DND-41 (cell line): Measurements from ENCODE around the gene TMEM209.

Experiments used
- ATAC-seq: fragments of 200-7000 bp; cut with Tn5 transposase; 3 replicates; pipeline ENCODE4 v1.9.1; 2021; ENCODE audit warnings: low read depth; ENCODE audit not compliant: insufficient read depth
- DNase-seq: peaks from one replicate; pipeline ENCODE4 v3.0.0-alpha.2; 2020
- H2AFZ ChIP-seq: 2 replicates; pipeline ENCODE4 v1.6.0; 2012; ENCODE audit warnings: low read depth, low read length
- H3K27ac ChIP-seq: 2 replicates; pipeline ENCODE4 v1.5.1; 2012; ENCODE audit warnings: low read length, inconsistent platforms
- H3K27me3 ChIP-seq: fragments of 200-600 bp; sonication (generic); 2 replicates; pipeline ENCODE4 v1.6.0; 2012; ENCODE audit warnings: low read length, mild to moderate bottlenecking, inconsistent platforms; ENCODE audit not compliant: insufficient read depth, poor library complexity
- H3K36me3 ChIP-seq: 2 replicates; pipeline ENCODE4 v1.5.1; 2012; ENCODE audit warnings: low read length, inconsistent platforms; ENCODE audit not compliant: insufficient read depth
- H3K4me1 ChIP-seq: 2 replicates; pipeline ENCODE4 v1.5.1; 2012; ENCODE audit warnings: mild to moderate bottlenecking, low read length; ENCODE audit not compliant: insufficient read depth
- H3K4me2 ChIP-seq: 2 replicates; pipeline ENCODE4 v1.6.0; 2012; ENCODE audit warnings: mild to moderate bottlenecking, moderate library complexity, low read length, inconsistent platforms; ENCODE audit not compliant: insufficient read depth
- H3K4me3 ChIP-seq, 2 experiments: fragments of 200-600 bp in 1 of 2; shearing (Covaris generic) in 1 of 2; 2 replicates each; pipeline ENCODE4 v1.5.1; 2012 to 2016; ENCODE audit warnings: inconsistent platforms in 2 of 2, low read length in 2 of 2, mild to moderate bottlenecking in 2 of 2, low read depth in 1 of 2, moderate library complexity in 1 of 2
- H3K79me2 ChIP-seq: 2 replicates; pipeline ENCODE4 v1.6.0; 2012; ENCODE audit warnings: low read length, inconsistent platforms; ENCODE audit not compliant: insufficient read depth
- H3K9ac ChIP-seq: 2 replicates; pipeline ENCODE4 v1.6.0; 2012; ENCODE audit warnings: low read depth, mild to moderate bottlenecking, inconsistent platforms, low read length, moderate library complexity
- H3K9me3 ChIP-seq: 2 replicates; pipeline ENCODE4 v1.5.1; 2012; ENCODE audit warnings: low read length, moderate library complexity, mild to moderate bottlenecking, inconsistent platforms; ENCODE audit not compliant: insufficient read depth, severe bottlenecking
- H4K20me1 ChIP-seq: 2 replicates; pipeline ENCODE4 v1.6.0; 2012; ENCODE audit warnings: low read length; ENCODE audit not compliant: insufficient read depth
- CTCF ChIP-seq: IDR thresholded peaks from 2 replicates; pipeline ENCODE4 v1.5.1; 2012; ENCODE audit warnings: borderline replicate concordance, low read length, moderate library complexity, mild to moderate bottlenecking; ENCODE audit not compliant: poor library complexity, severe bottlenecking; ENCODE audit errors: extremely low read depth
- EZH2 ChIP-seq: IDR thresholded peaks from 3 replicates; pipeline ENCODE4 v1.6.1; 2012; ENCODE audit warnings: borderline replicate concordance, low read depth, mild to moderate bottlenecking, moderate library complexity, low read length, inconsistent platforms; ENCODE audit not compliant: severe bottlenecking

TMEM209 gene

GRCh38 chr7:130149281-130150139 lies 55.7 kb downstream of the TMEM209 start:
- DNase-seq (no peak), ATAC-seq (no peak)
- H3K9ac ChIP-seq: no peak overlapping the region

GRCh38 chr7:130148561-130148960 lies 56.6 kb downstream of the TMEM209 start:
- H3K9me3 ChIP-seq: no peaks in the 10 kb centered on the region
- no peaks in the 10 kb centered on the region for H3K4me1 ChIP-seq
- no peak overlapping the region for H3K4me2 ChIP-seq
- ATAC-seq (no peak), DNase-seq (no peak)
- no peak overlapping the region for H3K9ac ChIP-seq
- no peak overlapping the region for H3K27ac ChIP-seq
- no peaks in the 10 kb centered on the region for H3K27me3 ChIP-seq
- H4K20me1 ChIP-seq: peaks cover 14% of the 10 kb centered on the region; the same call in 1 of the 2 replicates
- H3K79me2 ChIP-seq: no peaks in the 10 kb centered on the region
- no peaks in the 10 kb centered on the region for H3K36me3 ChIP-seq
- no peak overlapping the region for H3K4me3 ChIP-seq
- TF ChIP-seq CTCF (no peak), EZH2 (no peak)
- no peak overlapping the region for H2AFZ ChIP-seq

More at GRCh38 chr7:130149281-130150139, 55.7 kb downstream of the TMEM209 start:
- H3K36me3 ChIP-seq: no peaks in the 10 kb centered on the region
- H3K27ac ChIP-seq: no peak overlapping the region
- H4K20me1 ChIP-seq: peaks cover 20% of the 10 kb centered on the region
- H3K4me2 ChIP-seq: no peak overlapping the region
- H3K79me2 ChIP-seq: no peaks in the 10 kb centered on the region
- H3K4me1 ChIP-seq: no peaks in the 10 kb centered on the region
- H2AFZ ChIP-seq: no peak overlapping the region
- no peak for TF ChIP-seq CTCF
- no peak for TF ChIP-seq EZH2
- no peaks in the 10 kb centered on the region for H3K27me3 ChIP-seq
- no peak overlapping the region for H3K4me3 ChIP-seq
- no peaks in the 10 kb centered on the region for H3K9me3 ChIP-seq

GRCh38 chr7:130147710-130148325 lies 57.4 kb downstream of the TMEM209 start:
- no peaks in the 10 kb centered on the region for H3K9me3 ChIP-seq
- no peak overlapping the region for H3K4me2 ChIP-seq
- peaks cover 14% of the 10 kb centered on the region; the same call in 1 of the 2 replicates for H4K20me1 ChIP-seq
- H3K27ac ChIP-seq: no peak overlapping the region
- H3K27me3 ChIP-seq: no peaks in the 10 kb centered on the region
- no peak overlapping the region for H3K9ac ChIP-seq
- no peak overlapping the region for H3K4me3 ChIP-seq
- H2AFZ ChIP-seq: no peak overlapping the region
- DNase-seq (no peak), ATAC-seq (no peak)
- no peaks in the 10 kb centered on the region for H3K4me1 ChIP-seq
- H3K36me3 ChIP-seq: no peaks in the 10 kb centered on the region
- TF ChIP-seq EZH2 (no peak), CTCF (no peak)
- H3K79me2 ChIP-seq: no peaks in the 10 kb centered on the region
